Fibroblast of pulmonary artery (primary cell): ENCODE measurements around the gene STAT5A.
"Not testable (repeated sequence)": the region's sequence is repeated elsewhere in the genome, so short reads cannot be mapped to it uniquely, and the experiment has no call there.

Experiments
- DNase-seq: peaks from one replicate; pipeline ENCODE4 v3.0.0-alpha.2; 2010; ENCODE audit warnings: low read depth
- H3K4me3 ChIP-seq: replicated peaks from 2 replicates; pipeline ENCODE4 v1.5.1; 2011; ENCODE audit warnings: low read depth, mild to moderate bottlenecking, control low read depth, low read length, moderate library complexity
- CTCF ChIP-seq: IDR thresholded peaks from 2 replicates; pipeline ENCODE4 v1.5.1; 2011; ENCODE audit warnings: mild to moderate bottlenecking, control low read depth, low read length, inconsistent platforms; ENCODE audit errors: missing control alignments

Gene STAT5A

GRCh38 chr17:42347606-42348005 lies 59.3 kb downstream of the STAT5A start:
- no peak for DNase-seq
- TF ChIP-seq CTCF = no peak
- no peak overlapping the region for H3K4me3 ChIP-seq

GRCh38 chr17:42348104-42348503 lies 59.8 kb downstream of the STAT5A start:
- no peak for TF ChIP-seq CTCF
- H3K4me3 ChIP-seq = no peak overlapping the region
- no peak for DNase-seq

GRCh38 chr17:42354956-42355843 lies 66.9 kb downstream of the STAT5A start:
- DNase-seq = peak; percentile 53
- H3K4me3 ChIP-seq = no peak overlapping the region
- TF ChIP-seq CTCF = no peak

- no peak overlapping the region for H3K4me3 ChIP-seq
- DNase-seq = no peak
- no peak for TF ChIP-seq CTCF
These were observed 70.1 kb downstream of the STAT5A start for GRCh38 chr17:42358434-42358833.

- no peak overlapping the region for H3K4me3 ChIP-seq
- no peak for DNase-seq
- no peak for TF ChIP-seq CTCF
These were observed 70.8 kb downstream of the STAT5A start for GRCh38 chr17:42359133-42359532.

- not testable (repeated sequence) for H3K4me3 ChIP-seq, DNase-seq
These were observed 72.1 kb downstream of the STAT5A start for GRCh38 chr17:42360388-42360787.
